Tibial nerve (tissue), 4 donors: ENCODE results near the gene MAGEF1. TPM values are rescaled to one million over a fixed set of nuclear protein-coding genes. Genes with fewer than 3 reads are reported as not detected.

Experiments used
- DNase-seq, 2 donors: peaks; one replicate each; pipeline ENCODE4 v3.0.0-alpha.2; 2019; ENCODE audit warnings: low spot score in 2 of 2
- H3K27ac ChIP-seq, 4 donors: fragments of 200-600 bp; sonication (generic) in 3 of 4; one replicate each; pipeline ENCODE4 v1.5.1; 2017 to 2019; ENCODE audit warnings: mild to moderate bottlenecking in 1 of 4
- H3K27me3 ChIP-seq, 2 donors: fragments of 200-600 bp; sonication (generic) in 1 of 2; one replicate each; pipeline versions ENCODE4 v1.5.1 to v1.6.0; 2017 to 2019
- H3K36me3 ChIP-seq, 3 donors: fragments of 200-600 bp; sonication (generic); one replicate each; pipeline ENCODE4 v1.5.1; 2018 to 2019
- H3K4me1 ChIP-seq, 4 donors: fragments of 200-600 bp; sonication (generic) in 3 of 4; one replicate each; pipeline ENCODE4 v1.5.1; 2017 to 2019
- H3K4me3 ChIP-seq, 4 donors: fragments of 200-600 bp; sonication (generic) in 3 of 4; one replicate each; pipeline ENCODE4 v1.5.1; 2017 to 2019; ENCODE audit warnings: mild to moderate bottlenecking in 1 of 4, moderate library complexity in 1 of 4
- H3K9me3 ChIP-seq, 4 donors: fragments of 200-600 bp; sonication (generic) in 3 of 4; one replicate each; pipeline ENCODE4 v1.5.1; 2017 to 2019
- CTCF ChIP-seq, 5 experiments: fragments of 200-600 bp in 3 of 5; fragments of 450-650 bp in 2 of 5; sonication (generic) in 3 of 5; IDR thresholded peaks; one replicate each; pipeline ENCODE4 v1.5.1; 2016 to 2019; ENCODE audit warnings: antibody characterized with exemption in 5 of 5, mild to moderate bottlenecking in 3 of 5, moderate library complexity in 2 of 5
- EP300 ChIP-seq, 2 donors: sonication (generic); formaldehyde crosslinking; IDR thresholded peaks; one replicate each; pipeline ENCODE4 v1.6.1; 2017; ENCODE audit warnings: antibody characterized with exemption in 2 of 2, mild to moderate bottlenecking in 1 of 2
- POLR2A ChIP-seq, 2 donors: fragments of 450-650 bp; IDR thresholded peaks; one replicate each; pipeline ENCODE4 v1.6.1; 2017; ENCODE audit warnings: antibody characterized with exemption in 2 of 2, mild to moderate bottlenecking in 2 of 2, moderate library complexity in 2 of 2
- WGBS, 2 donors: methylation state at CpG; one replicate each; pipeline ENCODE4 v1.1.5; 2018; 5-methylcytosine and 5-hydroxymethylcytosine counted together
- total RNA-seq, 4 donors: library from RNA; depleted of rRNA; stranded (reverse); fragments of >200 nt; gene quantifications; one replicate each; pipeline ENCODE4 v1.1.0, GENCODE V29; 2016

The MAGEF1 gene
- total RNA-seq, 4 donors from 2014 or later: 29.6 to 48.1 (median 42.4) TPM

GRCh38 chr3:184670091-184670602 lies 41.7 kb downstream of the MAGEF1 start:
- H3K27me3 ChIP-seq: no peaks in the 10 kb centered on the region
- H3K36me3 ChIP-seq: no peaks in the 10 kb centered on the region
- no peaks in the 10 kb centered on the region for H3K4me1 ChIP-seq
- 83 to 88% methylated on average over 11 of the region's 11 CpGs for WGBS, 2 donors
- H3K27ac ChIP-seq: no peak overlapping the region
- TF ChIP-seq POLR2A (IDR thresholded peaks at IDR 0.05): no peak
- no peak for TF ChIP-seq EP300 (IDR thresholded peaks at IDR 0.05)
- TF ChIP-seq CTCF (IDR thresholded peaks at IDR 0.05): no peak
- no peak for DNase-seq
- H3K9me3 ChIP-seq: no peaks in the 10 kb centered on the region
- no peak overlapping the region for H3K4me3 ChIP-seq

DNA sequence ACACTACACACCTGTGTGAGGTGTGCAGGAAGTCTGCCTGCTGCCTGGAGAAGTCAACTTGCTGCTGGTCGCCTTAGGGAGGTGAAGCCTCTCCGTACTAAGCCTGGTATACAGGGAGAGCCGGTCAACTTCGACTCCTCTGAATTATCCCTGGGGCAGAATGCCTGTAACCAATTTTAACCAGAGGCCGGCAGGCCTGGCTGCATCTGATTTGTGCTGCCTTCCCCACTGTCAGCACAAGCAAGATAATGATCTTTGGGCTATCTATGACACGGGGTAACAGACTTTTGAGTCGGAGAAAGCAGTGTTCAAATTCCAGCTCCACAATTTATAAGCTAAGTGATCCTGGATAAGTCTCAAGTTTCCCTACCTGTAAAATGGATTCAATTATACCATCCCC lies 42.3 kb downstream of the MAGEF1 start:
- no peak overlapping the region for H3K27ac ChIP-seq
- TF ChIP-seq CTCF (IDR thresholded peaks at IDR 0.05): no peak
- no peak for TF ChIP-seq EP300 (IDR thresholded peaks at IDR 0.05)
- no peak for TF ChIP-seq POLR2A (IDR thresholded peaks at IDR 0.05)
- no peak for DNase-seq
- no peaks in the 10 kb centered on the region for H3K9me3 ChIP-seq
- H3K4me3 ChIP-seq: no peak overlapping the region
- WGBS, 2 donors: 72% methylated on average over 7 of the region's 7 CpGs
- no peaks in the 10 kb centered on the region for H3K36me3 ChIP-seq
- no peaks in the 10 kb centered on the region for H3K27me3 ChIP-seq
- no peaks in the 10 kb centered on the region for H3K4me1 ChIP-seq

- Histone ChIP-seq H3K9me3 (no peaks in the 10 kb centered on the region), H3K4me3 (no peak overlapping the region), H3K4me1 (no peaks in the 10 kb centered on the region), H3K27me3 (no peaks in the 10 kb centered on the region), H3K36me3 (no peaks in the 10 kb centered on the region), H3K27ac (no peak overlapping the region)
- 82 to 89% methylated on average over 9 of the region's 9 CpGs for WGBS, 2 donors
- no peak for DNase-seq
- TF ChIP-seq POLR2A (IDR thresholded peaks at IDR 0.05) (no peak), EP300 (IDR thresholded peaks at IDR 0.05) (no peak), CTCF (IDR thresholded peaks at IDR 0.05) (no peak)
These were observed 45.4 kb downstream of the MAGEF1 start for GRCh38 chr3:184666442-184666841.

DNA sequence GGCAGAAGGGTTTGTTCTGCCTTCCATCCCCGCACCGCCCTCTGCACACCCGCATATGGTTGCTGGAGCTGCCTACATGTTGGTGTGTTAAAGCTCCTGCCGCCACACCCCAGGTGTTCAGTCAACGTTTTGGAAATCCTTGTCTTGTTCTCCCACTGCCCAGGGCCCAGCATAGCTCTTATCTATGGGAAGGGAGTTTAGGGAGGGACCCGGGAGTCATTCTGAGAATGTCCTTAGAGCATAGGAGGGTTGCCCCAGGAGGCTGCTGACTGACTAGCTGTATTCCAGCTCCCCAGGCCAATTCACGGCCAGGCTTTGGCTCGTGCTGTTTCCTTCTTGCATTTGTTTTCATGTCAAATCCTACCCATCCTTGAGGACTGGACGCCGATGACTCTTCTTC lies 46.8 kb downstream of the MAGEF1 start:
- TF ChIP-seq POLR2A (IDR thresholded peaks at IDR 0.05) (no peak), EP300 (IDR thresholded peaks at IDR 0.05) (no peak), CTCF (IDR thresholded peaks at IDR 0.05) (no peak)
- WGBS, 2 donors: 90 to 91% methylated on average over 10 of the region's 10 CpGs

DNA sequence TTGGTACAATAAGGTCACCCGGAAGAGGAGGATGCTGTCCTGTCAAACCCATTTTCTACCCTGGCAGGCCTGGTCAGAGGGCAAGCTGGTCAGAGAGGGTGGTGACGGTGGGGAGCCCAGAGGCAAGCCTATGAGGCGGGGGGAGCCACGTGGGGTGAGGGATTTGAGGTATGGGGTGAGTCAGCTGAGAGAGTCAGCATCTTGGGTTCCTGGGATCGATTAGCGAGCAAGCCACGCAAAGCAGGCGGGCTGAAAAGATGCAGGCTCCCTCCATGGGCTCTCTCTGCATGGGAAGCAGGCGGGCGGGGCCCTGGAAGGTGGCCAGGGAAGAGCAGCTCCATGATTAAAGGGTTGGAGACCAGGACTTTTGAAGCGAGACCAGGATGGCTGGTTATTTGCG lies 48.1 kb downstream of the MAGEF1 start:
- H3K4me3 ChIP-seq: no peak overlapping the region
- peaks cover 0 to 14% (median 2%) of the 10 kb centered on the region in 4 donors for H3K4me1 ChIP-seq
- no peaks in the 10 kb centered on the region for H3K36me3 ChIP-seq
- H3K27me3 ChIP-seq: no peaks in the 10 kb centered on the region
- no peaks in the 10 kb centered on the region for H3K9me3 ChIP-seq
- no peak for DNase-seq
- WGBS, 2 donors: 76 to 83% methylated on average over 12 of the region's 12 CpGs
- no peak overlapping the region for H3K27ac ChIP-seq
- TF ChIP-seq POLR2A (IDR thresholded peaks at IDR 0.05): no peak
- TF ChIP-seq EP300 (IDR thresholded peaks at IDR 0.05): no peak
- no peak for TF ChIP-seq CTCF (IDR thresholded peaks at IDR 0.05)

More for the DNA sequence above, 46.8 kb downstream of the MAGEF1 start:
- Histone ChIP-seq H3K27me3 (no peaks in the 10 kb centered on the region), H3K36me3 (no peaks in the 10 kb centered on the region), H3K4me3 (no peak overlapping the region), H3K27ac (no peak overlapping the region), H3K4me1 (peaks cover 0 to under 1% (median 0%) of the 10 kb centered on the region in 4 donors), H3K9me3 (no peaks in the 10 kb centered on the region)
- DNase-seq: no peak
